AG09319 (cell line): Measurements from ENCODE around the gene PTTG2.
"Not testable (repeated sequence)": the region's sequence is repeated elsewhere in the genome, so short reads cannot be mapped to it uniquely, and the experiment has no call there.

Source experiments
- DNase-seq: peaks from one replicate; pipeline ENCODE4 v3.0.0-alpha.2; 2010; ENCODE audit warnings: low read depth; ENCODE audit errors: extremely low read depth
- CTCF ChIP-seq: IDR thresholded peaks from 2 replicates; pipeline ENCODE4 v1.5.1; 2011; ENCODE audit warnings: low read depth, mild to moderate bottlenecking, inconsistent platforms, low read length, moderate library complexity

The PTTG2 gene

GRCh38 chr4:37960098-37960497 lies at the start of gene PTTG2:
Gene PTTG2 (plus strand): TSS chr4:37960398. CDS start chr4:37960435, 37 bp downstream.
- no peak for TF ChIP-seq CTCF
- no peak for DNase-seq

GRCh38 chr4:37914539-37914938 lies 45.7 kb upstream of the PTTG2 start:
- TF ChIP-seq CTCF: no peak
- DNase-seq: no peak

GRCh38 chr4:37917388-37917787 lies 42.8 kb upstream of the PTTG2 start:
- no peak for TF ChIP-seq CTCF
- DNase-seq: no peak

GRCh38 chr4:37918653-37919052 lies 41.5 kb upstream of the PTTG2 start:
- no peak for DNase-seq
- TF ChIP-seq CTCF: no peak

- no peak for TF ChIP-seq CTCF
- DNase-seq: no peak
Measured at GRCh38 chr4:37922328-37922727, 37.9 kb upstream of the PTTG2 start.

- DNase-seq: not testable (repeated sequence)
Measured at GRCh38 chr4:37923089-37923488, 37.1 kb upstream of the PTTG2 start.

GRCh38 chr4:37924946-37925345 lies 35.3 kb upstream of the PTTG2 start:
- TF ChIP-seq CTCF: no peak
- DNase-seq: no peak

- no peak for TF ChIP-seq CTCF
- no peak for DNase-seq
Measured at GRCh38 chr4:37927434-37927833, 32.8 kb upstream of the PTTG2 start.
